ENCODE data around the gene PODN. TPM values are rescaled to one million over a fixed set of nuclear protein-coding genes. Genes with fewer than 3 reads are reported as not detected.

Gene PODN
- polyA plus RNA-seq, 1 donor from 2014 or later, result not detected

GRCh38 chr1:53075761-53076163 lies 13.7 kb downstream of the PODN start:
- Mint-ChIP-seq H3K4me1 (peaks cover 0 to 1% (median 0%) of the 10 kb centered on the region in 3 donors), H3K9me3 (peaks cover 0 to 2% (median 0%) of the 10 kb centered on the region in 3 donors), H3K27me3 (peaks cover 4% of the 10 kb centered on the region), H3K36me3 (no peaks in the 10 kb centered on the region), H3K27ac (no peak overlapping the region), H3K4me3 (no peak overlapping the region)

GRCh38 chr1:53076165-53076564 lies 14.2 kb downstream of the PODN start:
- H3K27ac Mint-ChIP-seq, result no peak overlapping the region
- peaks cover 4% of the 10 kb centered on the region for H3K27me3 Mint-ChIP-seq
- H3K36me3 Mint-ChIP-seq, result no peaks in the 10 kb centered on the region
- peaks cover 0 to 2% (median 0%) of the 10 kb centered on the region in 3 donors for H3K9me3 Mint-ChIP-seq
- H3K4me1 Mint-ChIP-seq, result peaks cover 0 to 1% (median 0%) of the 10 kb centered on the region in 3 donors
- H3K4me3 Mint-ChIP-seq, result no peak overlapping the region

GRCh38 chr1:53076721-53077598 lies 14.9 kb downstream of the PODN start:
- Mint-ChIP-seq H3K36me3 (no peaks in the 10 kb centered on the region), H3K9me3 (peaks cover 0 to 2% (median 0%) of the 10 kb centered on the region in 3 donors), H3K27ac (no peak overlapping the region), H3K4me3 (no peak overlapping the region), H3K27me3 (peaks cover 4% of the 10 kb centered on the region), H3K4me1 (peaks cover 0 to 1% (median 0%) of the 10 kb centered on the region in 3 donors)

- peaks cover 4% of the 10 kb centered on the region for H3K27me3 Mint-ChIP-seq
- H3K36me3 Mint-ChIP-seq, result no peaks in the 10 kb centered on the region
- no peak overlapping the region for H3K27ac Mint-ChIP-seq
- peaks cover 0 to 1% (median 0%) of the 10 kb centered on the region in 3 donors for H3K4me1 Mint-ChIP-seq
- no peak overlapping the region for H3K4me3 Mint-ChIP-seq
- H3K9me3 Mint-ChIP-seq, result peaks cover 0 to 2% (median 0%) of the 10 kb centered on the region in 3 donors
Measured at GRCh38 chr1:53077599-53077965, 15.6 kb downstream of the PODN start.

- Mint-ChIP-seq H3K27me3 (peaks cover 4% of the 10 kb centered on the region), H3K4me3 (no peak overlapping the region), H3K27ac (no peak overlapping the region), H3K4me1 (peaks cover 0 to 1% (median 0%) of the 10 kb centered on the region in 3 donors), H3K36me3 (no peaks in the 10 kb centered on the region), H3K9me3 (peaks cover 0 to 2% (median 0%) of the 10 kb centered on the region in 3 donors)
Measured at GRCh38 chr1:53078333-53079101, 16.5 kb downstream of the PODN start.

- H3K9me3 Mint-ChIP-seq, result peaks cover 0 to 2% (median 0%) of the 10 kb centered on the region in 3 donors
- peaks cover 4% of the 10 kb centered on the region for H3K27me3 Mint-ChIP-seq
- no peak overlapping the region for H3K4me3 Mint-ChIP-seq
- no peaks in the 10 kb centered on the region for H3K36me3 Mint-ChIP-seq
- peaks cover 0 to 1% (median 0%) of the 10 kb centered on the region in 3 donors for H3K4me1 Mint-ChIP-seq
- H3K27ac Mint-ChIP-seq, result no peak overlapping the region
Measured at GRCh38 chr1:53079251-53079650, 17.2 kb downstream of the PODN start.

- peaks cover 0 to 2% (median 0%) of the 10 kb centered on the region in 3 donors for H3K9me3 Mint-ChIP-seq
- no peak overlapping the region for H3K27ac Mint-ChIP-seq
Measured at GRCh38 chr1:53080041-53080440, 18.0 kb downstream of the PODN start.

GRCh38 chr1:53080769-53081168 lies 18.8 kb downstream of the PODN start:
- Mint-ChIP-seq H3K4me1 (peaks cover 0 to 1% (median 0%) of the 10 kb centered on the region in 3 donors), H3K27me3 (no peaks in the 10 kb centered on the region), H3K36me3 (no peaks in the 10 kb centered on the region), H3K9me3 (no peaks in the 10 kb centered on the region), H3K4me3 (no peak overlapping the region), H3K27ac (no peak overlapping the region)

More at GRCh38 chr1:53080041-53080440, 18.0 kb downstream of the PODN start:
- Mint-ChIP-seq H3K4me3 (no peak overlapping the region), H3K36me3 (no peaks in the 10 kb centered on the region), H3K27me3 (peaks cover 2% of the 10 kb centered on the region), H3K4me1 (peaks cover 0 to 1% (median 0%) of the 10 kb centered on the region in 3 donors)

GRCh38 chr1:53081384-53082066 lies 19.5 kb downstream of the PODN start:
- H3K27ac Mint-ChIP-seq, result peak overlapping the region in 1 of 3 donors; percentile 74
- H3K27me3 Mint-ChIP-seq, result no peaks in the 10 kb centered on the region
- no peaks in the 10 kb centered on the region for H3K36me3 Mint-ChIP-seq
- no peaks in the 10 kb centered on the region for H3K4me1 Mint-ChIP-seq
- H3K9me3 Mint-ChIP-seq, result no peaks in the 10 kb centered on the region
- no peak overlapping the region for H3K4me3 Mint-ChIP-seq

GRCh38 chr1:53082826-53083455 lies 20.9 kb downstream of the PODN start:
- Mint-ChIP-seq H3K9me3 (no peaks in the 10 kb centered on the region), H3K27ac (no peak overlapping the region), H3K27me3 (no peaks in the 10 kb centered on the region), H3K36me3 (no peaks in the 10 kb centered on the region), H3K4me1 (no peaks in the 10 kb centered on the region), H3K4me3 (no peak overlapping the region)

- Mint-ChIP-seq H3K27me3 (no peaks in the 10 kb centered on the region), H3K4me1 (no peaks in the 10 kb centered on the region), H3K36me3 (no peaks in the 10 kb centered on the region), H3K4me3 (no peak overlapping the region), H3K27ac (no peak overlapping the region), H3K9me3 (no peaks in the 10 kb centered on the region)
Measured at GRCh38 chr1:53083636-53084588, 21.9 kb downstream of the PODN start.

GRCh38 chr1:53084589-53084971 lies 22.6 kb downstream of the PODN start:
- Mint-ChIP-seq H3K27ac (no peak overlapping the region), H3K36me3 (no peaks in the 10 kb centered on the region), H3K27me3 (no peaks in the 10 kb centered on the region), H3K4me3 (peak overlapping the region in 1 of 4 donors; percentile 78), H3K9me3 (no peaks in the 10 kb centered on the region), H3K4me1 (no peaks in the 10 kb centered on the region)

- H3K27me3 Mint-ChIP-seq, result no peaks in the 10 kb centered on the region
- H3K4me3 Mint-ChIP-seq, result no peak overlapping the region
- no peaks in the 10 kb centered on the region for H3K9me3 Mint-ChIP-seq
- H3K4me1 Mint-ChIP-seq, result no peaks in the 10 kb centered on the region
- H3K27ac Mint-ChIP-seq, result no peak overlapping the region
- H3K36me3 Mint-ChIP-seq, result no peaks in the 10 kb centered on the region
Measured at GRCh38 chr1:53085405-53085804, 23.4 kb downstream of the PODN start.

Measured in IgD-negative memory B cell (primary cell).